ENCODE measurements around the gene OR6B3. TPM values are rescaled to one million over a fixed set of nuclear protein-coding genes. Genes with fewer than 3 reads are reported as not detected.

Gene OR6B3
- total and polyA plus RNA-seq, 9 of the 15 experiments (the other 6 are each of a cell fraction or from before 2014, with no cell fraction given), result not detected

- no peak for TF ChIP-seq KLF16 (IDR thresholded peaks at IDR 0.05)
Measured at GRCh38 chr2:240018071-240018750, 35.1 kb downstream of the OR6B3 start (continued).

- Histone ChIP-seq H3K4me1 (replicated peaks in 1 of 2; ENCODE audit: control insufficient read depth in 2 of 2, insufficient read depth in 2 of 2, low read length in 2 of 2) (no peaks in the 10 kb centered on the region; a peak in 1 of 5 replicates), H3K9ac (ENCODE audit: insufficient read depth in 1 of 2, low read depth in 2 of 2, low read length in 2 of 2) (no peak overlapping the region), H3K27me3 (ENCODE audit: control insufficient read depth in 2 of 2, insufficient read depth in 2 of 2, low read length in 2 of 2) (no peaks in the 10 kb centered on the region), H3K36me3 (ENCODE audit: control insufficient read depth, insufficient read depth, low read length) (peaks cover 96% of the 10 kb centered on the region; the same call in 2 of the 3 replicates), H3K9me3 (replicated peaks; ENCODE audit: control insufficient read depth, insufficient read depth, low read depth, low read length) (no peaks in the 10 kb centered on the region), H3K4me3 (no peak overlapping the region), H2AFZ (ENCODE audit: low read depth, low read length) (no peak overlapping the region), H3K9me1 (ENCODE audit: control insufficient read depth, insufficient read depth, low read length) (peaks cover 7% of the 10 kb centered on the region), H3K27ac (ENCODE audit: extremely low read depth, low read depth, low read length) (no peak overlapping the region), H3K79me2 (ENCODE audit: control insufficient read depth, insufficient read depth, low read length) (peaks cover 4% of the 10 kb centered on the region; the same call in 2 of the 3 replicates), H4K20me1 (replicated peaks; ENCODE audit: control insufficient read depth, insufficient read depth, low read length) (no peaks in the 10 kb centered on the region), H3K4me2 (ENCODE audit: insufficient read depth, low read length) (no peak overlapping the region)
- no peak for TF ChIP-seq RBBP5 (IDR thresholded peaks at IDR 0.05; ENCODE audit: borderline replicate concordance, insufficient read depth, low read length, poor library complexity, severe bottlenecking)
- FAIRE-seq, result no peak
- 96% methylated on average over 8 of the region's 9 CpGs for WGBS (ENCODE audit: insufficient coverage, low coverage, missing lambda C conversion rate)
- in situ Hi-C loops (cut with MboI) (no loop called here), intact Hi-C loops (cut with micrococcal nuclease) (no loop called here)
- POLR2A ChIA-PET, result no interaction called here
- no peak for DNase-seq (ENCODE audit: extremely low read depth in 1 of 4, low spot score in 3 of 4)
- ATAC-seq, result no peak
- BruUV-seq (replicated peaks), result no TSS peak
- CTCF ChIA-PET (ENCODE audit: low intra/inter-chr PET ratio), result no interaction called here
Measured at GRCh38 chr2:240014327-240014726, 39.0 kb downstream of the OR6B3 start.

GRCh38 chr2:240013343-240013742, 40.0 kb downstream of the OR6B3 start:
- H3K4me1 ChIP-seq (replicated peaks in 1 of 2; ENCODE audit: control insufficient read depth in 2 of 2, insufficient read depth in 2 of 2, low read length in 2 of 2), result no peaks in the 10 kb centered on the region; a peak in 1 of 5 replicates
- POLR2A ChIA-PET, result interaction anchor here (0.6 kb wide), 1 partner anchor 58 kb away, joined by 5 read pairs; no protein-coding TSS in a partner anchor
- in situ Hi-C loops (cut with MboI) (no loop called here), intact Hi-C loops (cut with micrococcal nuclease) (no loop called here)
- peaks cover 4% of the 10 kb centered on the region; the same call in 2 of the 3 replicates for H3K79me2 ChIP-seq (ENCODE audit: control insufficient read depth, insufficient read depth, low read length)
- H3K9ac ChIP-seq (ENCODE audit: insufficient read depth in 1 of 2, low read depth in 2 of 2, low read length in 2 of 2), result no peak overlapping the region
- WGBS (ENCODE audit: insufficient coverage, low coverage, missing lambda C conversion rate), result 100% methylated on average over 1 of the region's 1 CpG
- TSS peak; percentile 16 for BruUV-seq (replicated peaks)
- H3K27me3 ChIP-seq (ENCODE audit: control insufficient read depth in 2 of 2, insufficient read depth in 2 of 2, low read length in 2 of 2), result no peaks in the 10 kb centered on the region
- H3K36me3 ChIP-seq (ENCODE audit: control insufficient read depth, insufficient read depth, low read length), result peaks cover 96% of the 10 kb centered on the region; the same call in 2 of the 3 replicates
- CTCF ChIA-PET (ENCODE audit: low intra/inter-chr PET ratio), result interaction anchor here (0.7 kb wide), 1 partner anchor 25 kb away, joined by 3 read pairs; no protein-coding TSS in a partner anchor
- no peaks in the 10 kb centered on the region for H3K9me3 ChIP-seq (replicated peaks; ENCODE audit: control insufficient read depth, insufficient read depth, low read depth, low read length)
- peaks cover 7% of the 10 kb centered on the region for H3K9me1 ChIP-seq (ENCODE audit: control insufficient read depth, insufficient read depth, low read length)
- no peak overlapping the region for H3K27ac ChIP-seq (ENCODE audit: extremely low read depth, low read depth, low read length)
- no peak for FAIRE-seq
- no peak overlapping the region for H3K4me2 ChIP-seq (ENCODE audit: insufficient read depth, low read length)
- no peak overlapping the region for H2AFZ ChIP-seq (ENCODE audit: low read depth, low read length)
- H4K20me1 ChIP-seq (replicated peaks; ENCODE audit: control insufficient read depth, insufficient read depth, low read length), result no peaks in the 10 kb centered on the region
- H3K4me3 ChIP-seq, result no peak overlapping the region
- ATAC-seq, result no peak
- no peak for DNase-seq (ENCODE audit: extremely low read depth in 1 of 4, low spot score in 3 of 4)
- TF ChIP-seq ILK (tag; IDR thresholded peaks at IDR 0.05; ENCODE audit: borderline replicate concordance, low read depth) (no peak), ZHX1 (conservative IDR thresholded peaks at IDR 0.05; ENCODE audit: low read length) (no peak), HNRNPUL1 (IDR thresholded peaks at IDR 0.05; ENCODE audit: low read length) (no peak), HDGF (IDR thresholded peaks at IDR 0.05) (no peak), HBP1 (CRISPR knock-in tag; IDR thresholded peaks at IDR 0.05) (no peak), PHF20 (IDR thresholded peaks at IDR 0.05; ENCODE audit: partially characterized antibody) (no peak), ERF (CRISPR knock-in tag; IDR thresholded peaks at IDR 0.05) (no peak), GTF2F1 (IDR thresholded peaks at IDR 0.05; ENCODE audit: low read depth, low read length) (no peak)
